HTR-8/SVneo (cell line): ENCODE measurements around the gene EPHB6.

ENCODE experiments used
- DNase-seq: peaks from one replicate; pipeline ENCODE4 v3.0.0; 2011; ENCODE audit warnings: low spot score, mixed read lengths; ENCODE audit not compliant: insufficient read length
- FAIRE-seq: peaks from 2 replicates; lab custom pipeline; 2011; peaks lifted over from hg19 to GRCh38; lab: Jason Lieb, UNC

The EPHB6 gene

GRCh38 chr7:142892951-142893350 is 38.1 kb downstream of the EPHB6 start:
- DNase-seq (no peak), FAIRE-seq (no peak)

DNA sequence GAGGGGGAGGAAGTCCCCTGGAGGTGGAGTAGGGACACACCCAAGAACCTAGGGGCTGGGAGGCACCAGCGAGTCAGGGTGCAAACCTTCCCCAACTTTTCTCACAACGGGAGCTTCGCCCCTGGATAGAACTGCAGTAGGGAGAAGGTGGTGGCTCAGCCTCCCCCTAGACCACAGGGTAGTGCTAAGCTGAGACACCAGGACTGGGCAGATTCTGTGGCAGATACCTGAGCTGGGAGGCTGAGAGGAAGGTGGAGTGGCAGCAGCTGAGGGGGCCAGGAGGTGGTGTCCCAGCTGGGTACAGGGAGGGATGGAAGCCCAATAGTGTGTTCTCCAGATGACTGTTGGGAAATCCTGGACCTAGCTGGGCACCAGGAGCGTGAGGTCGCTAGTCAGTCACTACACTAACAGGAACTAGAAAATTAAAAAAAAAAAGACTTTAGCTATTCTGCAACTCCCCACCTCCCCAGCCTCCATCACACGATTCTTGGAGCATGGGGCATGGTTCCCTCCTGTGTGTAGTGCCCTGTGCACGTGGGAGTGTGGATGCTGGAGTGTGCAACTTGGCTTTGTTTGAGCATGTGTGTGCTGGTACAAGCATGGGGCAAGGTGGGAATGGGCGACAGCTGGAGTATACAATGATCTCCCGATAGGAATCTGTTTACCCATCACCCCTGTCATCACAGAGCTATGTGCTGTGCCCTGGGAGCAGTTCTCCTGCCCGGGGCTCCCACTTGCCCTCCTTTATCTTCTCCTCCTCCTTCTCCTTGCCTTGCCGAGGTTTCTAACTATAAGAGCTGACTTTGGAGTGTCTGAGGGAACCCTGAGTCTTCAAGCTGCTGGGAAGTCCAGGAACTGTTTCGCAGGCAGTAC is 39.5 kb downstream of the EPHB6 start:
- FAIRE-seq: no peak

DNA sequence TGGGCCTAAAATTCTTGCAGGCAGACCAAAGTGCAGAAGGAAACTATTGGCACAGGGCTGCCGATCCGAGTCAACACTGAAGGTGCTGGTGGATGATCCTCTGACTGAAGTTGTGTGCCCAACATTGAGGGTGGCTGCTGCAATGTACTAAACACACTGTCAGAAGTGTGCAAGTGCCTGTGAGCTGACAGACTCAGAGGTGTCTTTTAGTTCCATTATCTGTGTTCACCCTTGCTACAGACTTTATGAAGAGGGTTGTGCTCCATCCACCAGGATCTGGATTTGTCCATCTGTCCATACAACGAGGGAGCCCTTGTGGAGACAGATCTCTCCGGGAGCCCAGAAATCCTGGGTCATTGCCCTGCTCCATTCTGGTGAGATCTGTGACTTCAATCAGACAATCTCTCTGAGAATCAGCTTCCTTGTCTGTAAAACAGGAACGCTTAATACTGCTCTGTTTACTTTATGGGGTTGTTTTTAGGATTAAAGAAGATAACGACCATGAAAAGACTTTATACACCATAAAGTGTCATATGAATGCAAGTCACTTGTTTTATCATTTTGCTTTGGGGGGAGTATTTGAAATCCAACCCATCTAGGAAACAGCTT is 40.2 kb downstream of the EPHB6 start:
- DNase-seq (no peak), FAIRE-seq (no peak)

More for the DNA sequence above, 39.5 kb downstream of the EPHB6 start:
- DNase-seq: no peak

- FAIRE-seq (no peak), DNase-seq (no peak)
Measured at GRCh38 chr7:142896151-142896550, 41.3 kb downstream of the EPHB6 start.

- no peak for DNase-seq
- FAIRE-seq: no peak
Measured at GRCh38 chr7:142896741-142897379, 42.0 kb downstream of the EPHB6 start.

DNA sequence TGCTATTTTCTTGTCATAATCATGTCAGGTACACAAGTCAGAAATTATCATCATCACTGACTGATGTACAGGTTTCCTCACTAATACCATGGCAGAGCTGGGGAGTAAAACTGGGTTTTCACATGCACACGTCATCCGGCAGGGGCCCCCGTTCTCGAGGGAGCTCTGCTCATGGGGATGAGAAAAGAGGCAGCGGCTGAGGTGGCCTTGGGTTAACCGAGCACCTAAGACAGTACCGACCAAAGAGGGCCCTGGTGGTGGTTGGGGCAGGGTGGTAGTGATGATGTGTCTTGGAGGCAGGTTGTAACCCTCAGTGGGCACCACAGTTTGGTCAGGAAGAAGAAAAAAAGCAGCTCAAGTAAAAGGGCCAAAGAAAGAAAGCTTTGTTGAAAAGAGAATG is 42.8 kb downstream of the EPHB6 start:
- FAIRE-seq: no peak
- no peak for DNase-seq

DNA sequence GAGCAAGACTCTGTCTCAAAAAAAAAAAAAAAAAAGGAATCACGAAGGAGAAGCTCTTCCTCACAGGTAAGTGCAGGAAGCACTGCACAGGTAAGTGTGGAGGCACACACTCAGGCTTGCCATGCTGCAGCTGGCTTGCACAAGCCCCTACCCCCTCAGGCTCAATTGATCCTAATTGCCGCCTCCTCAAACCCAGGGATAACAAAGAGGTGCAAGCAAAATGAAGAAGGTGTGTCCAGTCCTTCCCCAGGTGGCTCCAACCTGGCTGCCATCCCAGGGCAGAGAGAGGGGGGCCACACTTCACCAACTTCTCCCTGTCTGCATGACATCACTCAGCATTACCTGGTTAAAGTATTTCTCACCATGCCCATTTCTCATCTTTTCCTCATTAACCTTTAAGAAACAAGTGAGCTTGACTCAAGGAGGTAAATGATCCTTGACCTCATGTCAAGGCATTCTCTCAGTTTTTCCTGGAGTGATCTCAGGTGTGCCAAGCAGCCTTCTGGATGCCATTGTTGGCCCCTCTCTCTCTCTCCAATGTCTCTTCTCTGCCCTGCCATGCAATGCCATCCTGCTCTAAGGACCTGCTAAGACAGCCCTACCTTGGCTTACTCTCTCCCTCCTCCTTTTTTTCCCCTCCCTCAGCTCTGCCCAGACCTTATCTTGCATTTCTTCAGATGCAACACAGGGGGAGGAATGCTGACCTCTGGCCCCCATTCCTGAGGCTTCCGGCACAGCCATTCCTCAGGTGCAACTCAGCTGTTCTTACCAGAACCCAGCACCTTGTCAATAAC is 43.7 kb downstream of the EPHB6 start:
- FAIRE-seq (no peak), DNase-seq (no peak)

- DNase-seq: no peak
- FAIRE-seq: no peak
Measured at GRCh38 chr7:142899661-142900060, 44.8 kb downstream of the EPHB6 start.

- no peak for DNase-seq
- FAIRE-seq: no peak
Measured at GRCh38 chr7:142901426-142902259, 46.8 kb downstream of the EPHB6 start.

- DNase-seq: no peak
- no peak for FAIRE-seq
Measured at GRCh38 chr7:142904128-142904527, 49.3 kb downstream of the EPHB6 start.

- FAIRE-seq (no peak), DNase-seq (no peak)
Measured at GRCh38 chr7:142905759-142906158, 50.9 kb downstream of the EPHB6 start.

DNA sequence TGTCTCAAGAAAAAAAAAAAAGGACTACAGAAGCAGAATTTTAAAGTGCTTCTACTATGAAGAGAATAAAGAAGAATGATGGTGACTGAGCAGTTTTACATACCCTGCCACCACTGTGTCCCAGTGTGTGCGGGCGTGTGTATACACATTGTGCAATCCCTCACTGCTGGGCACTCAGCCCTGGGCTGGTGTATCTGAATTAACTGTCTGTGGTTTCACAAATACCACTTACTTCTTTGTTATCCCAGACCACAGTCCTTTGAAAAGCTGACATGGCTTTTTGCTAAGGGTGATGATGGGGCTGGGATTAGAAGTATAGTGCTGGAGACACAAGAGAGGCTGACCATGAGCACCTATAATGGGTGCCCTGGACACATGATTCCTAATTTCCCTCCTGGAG is 51.8 kb downstream of the EPHB6 start:
- no peak for DNase-seq
- FAIRE-seq: no peak

- DNase-seq: no peak
- no peak for FAIRE-seq
Measured at GRCh38 chr7:142908290-142908689, 53.4 kb downstream of the EPHB6 start.

- DNase-seq: no peak
Measured at GRCh38 chr7:142908921-142909890, 54.3 kb downstream of the EPHB6 start.

GRCh38 chr7:142910031-142910433 is 55.2 kb downstream of the EPHB6 start:
- no peak for DNase-seq
- no peak for FAIRE-seq

More at GRCh38 chr7:142908921-142909890, 54.3 kb downstream of the EPHB6 start:
- FAIRE-seq: no peak

- FAIRE-seq: no peak
- no peak for DNase-seq
Measured at GRCh38 chr7:142910481-142910880, 55.6 kb downstream of the EPHB6 start.

DNA sequence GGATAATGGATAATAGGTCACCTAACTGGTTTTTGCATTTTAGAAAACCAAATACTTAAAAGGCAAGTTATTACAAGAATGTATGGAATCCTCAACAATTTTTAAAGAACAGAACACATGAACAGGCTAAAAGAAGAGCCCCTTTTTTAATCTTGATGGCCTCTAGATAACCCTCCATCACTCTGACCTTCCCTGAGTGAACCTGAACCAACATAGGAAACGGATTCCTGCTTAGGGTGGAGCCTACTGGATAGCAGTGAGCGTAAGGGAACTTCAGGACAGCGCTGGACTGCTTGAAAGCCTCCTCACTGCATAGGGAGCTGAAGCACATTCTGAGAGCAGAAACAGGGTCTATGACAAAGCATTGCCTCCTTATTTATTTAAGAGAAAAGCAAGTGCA is 58.2 kb downstream of the EPHB6 start:
- DNase-seq: no peak
- no peak for FAIRE-seq

GRCh38 chr7:142913566-142913965 is 58.7 kb downstream of the EPHB6 start:
- no peak for FAIRE-seq

More at GRCh38 chr7:142913566-142913965, 58.7 kb downstream of the EPHB6 start:
- DNase-seq: no peak
